Testis (tissue), 3 donors: ENCODE results near the gene KRT2. TPM values are rescaled to one million over a fixed set of nuclear protein-coding genes. Genes with fewer than 3 reads are reported as not detected.

ENCODE experiments used
- DNase-seq: peaks from one replicate; pipeline ENCODE4 v3.0.0-alpha.2; 2019
- H3K27ac ChIP-seq, 2 donors: fragments of 200-600 bp; sonication (generic); one replicate each; pipeline ENCODE4 v1.5.1; 2019
- H3K27me3 ChIP-seq: fragments of 200-600 bp; sonication (generic); one replicate; pipeline ENCODE4 v1.5.1; 2019
- H3K36me3 ChIP-seq: fragments of 200-600 bp; sonication (generic); one replicate; pipeline ENCODE4 v1.5.1; 2017; ENCODE audit warnings: low read depth; ENCODE audit errors: missing control alignments
- H3K4me1 ChIP-seq: fragments of 200-600 bp; sonication (generic); one replicate; pipeline ENCODE4 v1.5.1; 2019
- H3K4me3 ChIP-seq, 2 donors: fragments of 200-600 bp; sonication (generic); one replicate each; pipeline ENCODE4 v1.5.1; 2017 to 2019
- H3K9me3 ChIP-seq: fragments of 200-600 bp; sonication (generic); one replicate; pipeline ENCODE4 v1.5.1; 2017
- POLR2A ChIP-seq: fragments of 450-650 bp; IDR thresholded peaks from one replicate; pipeline ENCODE4 v1.6.1; 2017; ENCODE audit warnings: antibody characterized with exemption, mild to moderate bottlenecking, moderate library complexity
- WGBS, 2 donors: methylation state at CpG; one replicate each; pipeline ENCODE4 v1.1.5; 2018; 5-methylcytosine and 5-hydroxymethylcytosine counted together
- intact Hi-C: fragments of 100-400 bp; cut with DNase I; formaldehyde crosslinking; loops from one replicate; pipeline ENCODE4 v1.15.1; 2023; ENCODE audit warnings: low total_unique reads
- polyA plus RNA-seq: library from polyadenylated mRNA; stranded (reverse); fragments of 350-450 nt; fragmentation: Illumina TruSeq; extraction: RNeasy Lipid Tissue Mini Kit (QIAGEN cat#74804); gene quantifications from one replicate; pipeline ENCODE4 v1.2.3, GENCODE V29; 2014; ENCODE audit warnings: low read depth, low replicate concordance; ENCODE audit not compliant: insufficient read depth
- total RNA-seq, 2 donors: library from RNA; depleted of rRNA; stranded (reverse); fragments of >200 nt; gene quantifications; one replicate each; pipeline ENCODE4 v1.2.3, GENCODE V29; 2016
- TF ChIP-seq, protein P1 (sequence below), 3 experiments: fragments of 450-650 bp in 2 of 3; fragments of 200-600 bp in 1 of 3; sonication (generic) in 1 of 3; IDR thresholded peaks; one replicate each; pipeline ENCODE4 v1.5.1; 2016 to 2019; ENCODE audit warnings: antibody characterized with exemption in 3 of 3, mild to moderate bottlenecking in 2 of 3, moderate library complexity in 1 of 3

Gene KRT2
- total and polyA plus RNA-seq, 3 donors from 2014 or later = not detected

DNA sequence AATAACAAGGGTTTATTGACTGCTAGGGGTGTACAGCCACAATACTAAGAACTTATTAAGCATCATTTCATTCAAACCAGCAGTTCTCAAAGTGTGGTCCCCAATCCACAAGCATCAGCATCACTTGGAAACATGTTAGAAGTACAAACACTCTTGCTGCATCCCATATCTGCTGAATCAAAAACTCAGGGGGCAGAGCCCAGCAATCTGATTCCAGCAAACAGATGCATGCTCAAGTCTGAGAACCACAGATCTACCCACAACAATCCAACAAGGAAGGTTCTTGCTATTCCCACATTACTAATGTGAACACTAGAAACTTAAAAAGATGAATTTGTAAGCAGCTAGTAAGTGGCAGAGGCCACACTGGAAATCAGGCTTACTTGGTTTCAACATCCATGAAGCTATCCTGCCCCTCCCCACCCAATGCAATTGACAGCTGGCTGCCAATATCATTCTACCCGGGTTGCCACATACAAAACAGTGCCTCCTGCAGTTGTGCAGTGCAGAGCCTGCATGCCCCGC is 45.1 kb upstream of the KRT2 start:
- TF ChIP-seq, protein P1, sequence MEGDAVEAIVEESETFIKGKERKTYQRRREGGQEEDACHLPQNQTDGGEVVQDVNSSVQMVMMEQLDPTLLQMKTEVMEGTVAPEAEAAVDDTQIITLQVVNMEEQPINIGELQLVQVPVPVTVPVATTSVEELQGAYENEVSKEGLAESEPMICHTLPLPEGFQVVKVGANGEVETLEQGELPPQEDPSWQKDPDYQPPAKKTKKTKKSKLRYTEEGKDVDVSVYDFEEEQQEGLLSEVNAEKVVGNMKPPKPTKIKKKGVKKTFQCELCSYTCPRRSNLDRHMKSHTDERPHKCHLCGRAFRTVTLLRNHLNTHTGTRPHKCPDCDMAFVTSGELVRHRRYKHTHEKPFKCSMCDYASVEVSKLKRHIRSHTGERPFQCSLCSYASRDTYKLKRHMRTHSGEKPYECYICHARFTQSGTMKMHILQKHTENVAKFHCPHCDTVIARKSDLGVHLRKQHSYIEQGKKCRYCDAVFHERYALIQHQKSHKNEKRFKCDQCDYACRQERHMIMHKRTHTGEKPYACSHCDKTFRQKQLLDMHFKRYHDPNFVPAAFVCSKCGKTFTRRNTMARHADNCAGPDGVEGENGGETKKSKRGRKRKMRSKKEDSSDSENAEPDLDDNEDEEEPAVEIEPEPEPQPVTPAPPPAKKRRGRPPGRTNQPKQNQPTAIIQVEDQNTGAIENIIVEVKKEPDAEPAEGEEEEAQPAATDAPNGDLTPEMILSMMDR (IDR thresholded peaks at IDR 0.05) = no peak
- no peak for TF ChIP-seq POLR2A
- intact Hi-C loops = no loop called here
- no peaks in the 10 kb centered on the region for H3K27me3 ChIP-seq
- H3K4me3 ChIP-seq = no peak overlapping the region
- H3K36me3 ChIP-seq = no peaks in the 10 kb centered on the region
- no peak for DNase-seq
- H3K4me1 ChIP-seq = no peaks in the 10 kb centered on the region
- no peaks in the 10 kb centered on the region for H3K9me3 ChIP-seq
- no peak overlapping the region for H3K27ac ChIP-seq
- 60 to 79% methylated on average over 2 of the region's 2 CpGs for WGBS, 2 donors

DNA sequence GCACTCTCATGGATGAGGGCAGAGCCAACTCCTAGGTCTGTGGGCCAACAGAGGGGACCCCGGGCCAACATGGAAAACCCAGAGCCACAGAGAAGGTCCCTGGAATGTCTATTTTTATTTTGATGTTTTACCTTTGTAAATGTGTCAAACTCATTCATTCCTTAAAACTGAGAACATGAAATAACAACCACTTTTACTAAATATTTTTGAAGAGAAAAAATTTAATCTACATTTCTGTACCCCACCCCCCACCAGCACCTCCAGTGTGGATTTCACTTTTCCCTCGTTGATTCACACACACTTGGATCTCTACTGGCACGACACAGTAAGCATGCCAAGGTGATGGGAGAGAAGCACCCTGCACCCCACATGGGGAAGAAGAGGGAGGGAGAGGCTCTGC is 44.6 kb upstream of the KRT2 start:
- no peaks in the 10 kb centered on the region for H3K27me3 ChIP-seq
- intact Hi-C loops = no loop called here
- no peaks in the 10 kb centered on the region for H3K4me1 ChIP-seq
- no peak for DNase-seq
- H3K27ac ChIP-seq = no peak overlapping the region
- no peak overlapping the region for H3K4me3 ChIP-seq
- 80 to 88% methylated on average over 3 of the region's 3 CpGs for WGBS, 2 donors
- TF ChIP-seq POLR2A = no peak
- TF ChIP-seq, protein P1 (IDR thresholded peaks at IDR 0.05) = no peak
- H3K9me3 ChIP-seq = no peaks in the 10 kb centered on the region
- H3K36me3 ChIP-seq = no peaks in the 10 kb centered on the region

DNA sequence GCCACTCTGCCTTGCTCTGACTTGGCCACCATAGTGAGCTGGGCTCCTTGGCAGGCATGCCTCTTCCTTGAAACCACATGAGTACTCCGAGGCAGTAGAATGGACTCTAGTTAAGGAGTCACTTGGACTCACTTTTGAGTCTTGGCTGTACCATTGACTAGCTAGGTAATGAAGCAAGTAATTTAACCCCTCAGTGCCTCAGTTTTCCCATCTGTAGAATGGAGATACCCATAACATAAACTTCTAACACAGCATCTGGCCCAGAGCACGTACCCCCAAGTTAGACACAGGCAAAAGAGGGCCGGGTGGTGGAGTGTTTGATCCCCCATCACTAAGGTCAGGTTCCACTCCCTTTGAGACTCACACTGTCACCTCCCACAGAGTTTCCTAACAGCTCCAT is 43.0 kb upstream of the KRT2 start:
- Histone ChIP-seq H3K4me3 (no peak overlapping the region), H3K9me3 (no peaks in the 10 kb centered on the region), H3K27me3 (no peaks in the 10 kb centered on the region), H3K27ac (no peak overlapping the region), H3K36me3 (no peaks in the 10 kb centered on the region), H3K4me1 (peaks cover 8% of the 10 kb centered on the region)
- intact Hi-C loops = no loop called here
- DNase-seq = no peak
- TF ChIP-seq, protein P1 (IDR thresholded peaks at IDR 0.05) = no peak
- TF ChIP-seq POLR2A = no peak
- 85 to 91% methylated on average over 3 of the region's 3 CpGs for WGBS, 2 donors

DNA sequence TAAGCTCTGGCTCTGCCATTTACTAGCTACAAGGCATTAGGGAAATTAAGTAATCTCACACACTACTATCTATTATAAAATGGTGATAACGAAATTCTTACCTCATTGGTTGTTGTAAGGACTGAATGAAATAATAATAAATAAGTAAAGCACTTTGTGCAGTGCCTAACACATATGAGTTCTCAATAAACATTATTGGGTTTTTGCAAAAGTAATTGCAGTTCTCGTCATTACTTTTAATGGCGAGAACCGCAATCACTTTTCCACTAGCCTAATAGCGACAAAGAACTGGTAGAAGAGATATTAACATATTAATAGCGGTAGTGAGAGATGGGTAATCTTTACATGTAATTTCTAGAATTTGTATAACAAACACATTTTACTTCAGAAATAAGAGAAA is 42.1 kb upstream of the KRT2 start:
- Histone ChIP-seq H3K27ac (no peak overlapping the region), H3K4me1 (peaks cover 8% of the 10 kb centered on the region), H3K27me3 (no peaks in the 10 kb centered on the region), H3K9me3 (no peaks in the 10 kb centered on the region), H3K4me3 (no peak overlapping the region), H3K36me3 (no peaks in the 10 kb centered on the region)
- DNase-seq = no peak
- no peak for TF ChIP-seq POLR2A
- TF ChIP-seq, protein P1 (IDR thresholded peaks at IDR 0.05) = no peak
- WGBS, 2 donors = 92 to 95% methylated on average over 6 of the region's 6 CpGs
- intact Hi-C loops = no loop called here

DNA sequence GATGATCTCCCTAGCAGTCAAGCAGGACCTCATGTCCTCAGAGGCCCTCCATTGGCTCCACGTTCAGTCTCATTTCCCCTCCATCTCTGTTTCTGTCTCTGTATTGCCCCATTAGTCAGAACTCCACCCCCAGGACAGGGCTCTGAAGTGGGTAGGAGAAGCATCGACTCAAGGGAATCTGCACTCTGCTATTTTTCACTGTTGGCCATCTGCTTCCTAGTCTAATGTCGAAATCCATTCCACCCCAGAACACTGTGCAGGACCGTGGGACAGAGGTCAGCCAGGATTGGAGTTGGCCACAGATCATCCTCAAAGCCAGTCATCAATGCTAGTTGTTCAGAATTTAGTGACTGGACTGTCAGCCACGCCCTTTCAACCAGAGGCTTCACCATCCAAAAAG is 41.2 kb upstream of the KRT2 start:
- no peaks in the 10 kb centered on the region for H3K27me3 ChIP-seq
- DNase-seq = no peak
- intact Hi-C loops = no loop called here

More for the DNA sequence above, 41.2 kb upstream of the KRT2 start:
- WGBS, 2 donors = 76 to 91% methylated on average over 5 of the region's 5 CpGs
- Histone ChIP-seq H3K4me1 (peaks cover 8% of the 10 kb centered on the region), H3K9me3 (no peaks in the 10 kb centered on the region), H3K36me3 (no peaks in the 10 kb centered on the region), H3K4me3 (no peak overlapping the region), H3K27ac (no peak overlapping the region)
- TF ChIP-seq, protein P1 (IDR thresholded peaks at IDR 0.05) = no peak
- no peak for TF ChIP-seq POLR2A
